WTC11 (cell line): ENCODE measurements around the gene TCN2. TPM values are rescaled to one million over a fixed set of nuclear protein-coding genes. Genes with fewer than 3 reads are reported as not detected.

ENCODE experiments used
- ATAC-seq: fragments of 200-7000 bp; cut with Tn5 transposase; 2 replicates; pipeline ENCODE4 v1.10.0; 2021; ENCODE audit warnings: mild to moderate bottlenecking, moderate library complexity
- CTCF ChIA-PET: fragments of 300-600 bp; sonication (Branson Sonifier 250); formaldehyde crosslinking; loops from one replicate; lab custom pipeline; 2021; ENCODE audit warnings: antibody characterized with exemption; lab: Charles Lee
- POLR2A ChIA-PET: fragments of 350-600 bp; sonication (Branson Sonifier 250); formaldehyde crosslinking; loops from one replicate; lab custom pipeline; 2021; ENCODE audit warnings: antibody characterized with exemption; lab: Charles Lee
- DNase-seq: peaks from one replicate; pipeline ENCODE4 v3.0.0; 2021; ENCODE audit warnings: low spot score
- H3K27ac Mint-ChIP-seq: 2 replicates; pipeline ENCODE4 v1.8.0; 2021; ENCODE audit warnings: mixed read lengths
- H3K27me3 Mint-ChIP-seq: 2 replicates; pipeline ENCODE4 v1.8.0; 2021; ENCODE audit warnings: low read depth, mild to moderate bottlenecking, moderate library complexity, mixed read lengths
- H3K36me3 Mint-ChIP-seq: 2 replicates; pipeline ENCODE4 v1.8.0; 2021; ENCODE audit warnings: mixed read lengths
- H3K4me1 Mint-ChIP-seq: 2 replicates; pipeline ENCODE4 v1.8.0; 2022; ENCODE audit warnings: mixed read lengths
- H3K4me3 Mint-ChIP-seq: 2 replicates; pipeline ENCODE4 v1.8.0; 2021; ENCODE audit warnings: mild to moderate bottlenecking, moderate library complexity, mixed read lengths
- H3K9me3 Mint-ChIP-seq: 2 replicates; pipeline ENCODE4 v1.8.0; 2021; ENCODE audit warnings: mixed read lengths
- AR ChIP-seq: fragments of 250-450 bp; sonication (Bioruptor Pico); IDR thresholded peaks from 2 replicates; pipeline ENCODE4 v1.9.0; 2021; ENCODE audit warnings: mild to moderate bottlenecking
- CBFB ChIP-seq: sonication (generic); formaldehyde crosslinking; IDR thresholded peaks from 2 replicates; pipeline ENCODE4 v1.8.1; 2022; ENCODE audit warnings: mild to moderate bottlenecking, low read depth, missing genetic modification reagents
- CDX4 ChIP-seq: fragments of 250-450 bp; sonication (Bioruptor Pico); IDR thresholded peaks from 2 replicates; pipeline ENCODE4 v1.9.0; 2021; ENCODE audit warnings: moderate library complexity, mild to moderate bottlenecking, inconsistent platforms, borderline replicate concordance
- E2F4 ChIP-seq: sonication (generic); formaldehyde crosslinking; IDR thresholded peaks from 2 replicates; pipeline ENCODE4 v1.8.1; 2022; ENCODE audit warnings: low read depth, mild to moderate bottlenecking, moderate library complexity, missing genetic modification reagents, borderline replicate concordance
- E2F5 ChIP-seq: sonication (generic); formaldehyde crosslinking; IDR thresholded peaks from 2 replicates; pipeline ENCODE4 v1.8.1; 2022; ENCODE audit warnings: mild to moderate bottlenecking, moderate library complexity, missing genetic modification reagents
- EMX1 ChIP-seq: fragments of 250-450 bp; sonication (Bioruptor Pico); IDR thresholded peaks from 2 replicates; pipeline ENCODE4 v1.8.0; 2021; ENCODE audit warnings: mild to moderate bottlenecking
- ESRRA ChIP-seq: sonication (generic); formaldehyde crosslinking; IDR thresholded peaks from 2 replicates; pipeline ENCODE4 v1.8.1; 2022; ENCODE audit warnings: mild to moderate bottlenecking, missing genetic modification reagents, borderline replicate concordance
- FOXJ3 ChIP-seq: sonication (generic); formaldehyde crosslinking; IDR thresholded peaks from 2 replicates; pipeline ENCODE4 v1.9.0; 2021; ENCODE audit warnings: missing genetic modification reagents, mild to moderate bottlenecking, borderline replicate concordance
- GABPB1 ChIP-seq: sonication (generic); formaldehyde crosslinking; IDR thresholded peaks from 2 replicates; pipeline ENCODE4 v1.8.1; 2023; ENCODE audit warnings: mild to moderate bottlenecking, missing genetic modification reagents
- GTF2I ChIP-seq: fragments of 250-450 bp; sonication (Bioruptor Pico); conservative IDR thresholded peaks from 2 replicates; pipeline ENCODE4 v1.4.0; 2021; ENCODE audit warnings: mild to moderate bottlenecking
- IRF1 ChIP-seq: sonication (generic); formaldehyde crosslinking; IDR thresholded peaks from 2 replicates; pipeline ENCODE4 v1.8.0; 2023; ENCODE audit warnings: missing genetic modification reagents
- JAZF1 ChIP-seq: fragments of 250-450 bp; sonication (Bioruptor Pico); IDR thresholded peaks from 2 replicates; pipeline ENCODE4 v1.9.0; 2021; ENCODE audit warnings: moderate library complexity, mild to moderate bottlenecking, inconsistent platforms
- PRRX2 ChIP-seq: fragments of 250-450 bp; sonication (Bioruptor Pico); IDR thresholded peaks from 2 replicates; pipeline ENCODE4 v1.8.0; 2021; ENCODE audit warnings: mild to moderate bottlenecking
- RELA ChIP-seq: sonication (generic); formaldehyde crosslinking; IDR thresholded peaks from 2 replicates; pipeline ENCODE4 v1.8.1; 2022; ENCODE audit warnings: missing genetic modification reagents, mild to moderate bottlenecking, borderline replicate concordance
- STAT6 ChIP-seq: sonication (generic); formaldehyde crosslinking; conservative IDR thresholded peaks from 2 replicates; pipeline ENCODE4 v1.8.1; 2023; ENCODE audit warnings: mild to moderate bottlenecking, low read depth, missing genetic modification reagents, moderate library complexity
- USF1 ChIP-seq: sonication (generic); formaldehyde crosslinking; IDR thresholded peaks from 2 replicates; pipeline ENCODE4 v1.8.0; 2022; ENCODE audit warnings: mild to moderate bottlenecking, missing genetic modification reagents
- ZBTB43 ChIP-seq: sonication (generic); formaldehyde crosslinking; IDR thresholded peaks from 2 replicates; pipeline ENCODE4 v1.8.1; 2023; ENCODE audit warnings: mild to moderate bottlenecking, missing genetic modification reagents
- ZNF263 ChIP-seq: sonication (generic); formaldehyde crosslinking; IDR thresholded peaks from 2 replicates; pipeline ENCODE4 v1.8.1; 2022; ENCODE audit warnings: low read depth, mild to moderate bottlenecking, moderate library complexity, missing genetic modification reagents
- ZNF416 ChIP-seq: fragments of 250-450 bp; sonication (Bioruptor Pico); IDR thresholded peaks from 2 replicates; pipeline ENCODE4 v1.9.0; 2021; ENCODE audit warnings: mild to moderate bottlenecking, inconsistent platforms
- ZNF671 ChIP-seq: fragments of 250-450 bp; sonication (Bioruptor Pico); IDR thresholded peaks from 2 replicates; pipeline ENCODE4 v1.8.0; 2021; ENCODE audit warnings: mild to moderate bottlenecking
- total RNA-seq: library from RNA; stranded (reverse); gene quantifications from 3 replicates; pipeline ENCODE4 v1.2.3, GENCODE V29; 2021

Gene TCN2
- total RNA-seq, 1 experiment from 2014 or later = 39.0 TPM

- TF ChIP-seq AR (CRISPR knock-in tag) = no peak
- TF ChIP-seq E2F5 (CRISPR knock-in tag) = no peak
- TF ChIP-seq CDX4 (CRISPR knock-in tag) = no peak
- TF ChIP-seq GABPB1 = no peak
These were observed 41.9 kb downstream of the TCN2 start (continued) for GRCh38 chr22:30648825-30649224.

GRCh38 chr22:30649430-30650007, 42.5 kb downstream of the TCN2 start:
- Mint-ChIP-seq H3K4me3 (no peak overlapping the region), H3K27me3 (peaks cover 4% of the 10 kb centered on the region), H3K36me3 (peaks cover 2% of the 10 kb centered on the region; the same call in 1 of the 2 replicates), H3K4me1 (peaks cover 11% of the 10 kb centered on the region), H3K27ac (no peak overlapping the region), H3K9me3 (no peaks in the 10 kb centered on the region)
- DNase-seq = no peak
- ChIA-PET CTCF (interaction anchor here (0.6 to 4.2 kb wide), 3 partner anchors 10 to 106 kb away, joined by 5 to 35 read pairs (median 5); partner anchors contain the start of gene SLC35E4), POLR2A (no interaction called here)
- ATAC-seq = peak; percentile 46; the same call in 1 of the 2 replicates
- TF ChIP-seq RELA (CRISPR knock-in tag) (no peak), JAZF1 (no peak), FOXJ3 (CRISPR knock-in tag) (no peak), CBFB (CRISPR knock-in tag) (no peak), EMX1 (CRISPR knock-in tag) (no peak), GABPB1 (no peak), ESRRA (CRISPR knock-in tag) (no peak), ZNF263 (CRISPR knock-in tag) (no peak)

- Mint-ChIP-seq H3K4me3 (no peak overlapping the region), H3K9me3 (0 out of 2 replicates have a peak, but pooled peaks cover 4% of the 10 kb centered on the region), H3K27ac (peak overlapping the region; percentile 70; the same call in 1 of the 2 replicates), H3K36me3 (peaks cover 5% of the 10 kb centered on the region; the same call in 1 of the 2 replicates), H3K27me3 (peaks cover 10% of the 10 kb centered on the region), H3K4me1 (peaks cover 18% of the 10 kb centered on the region)
- ChIA-PET CTCF (interaction anchor here (1.0 to 4.2 kb wide), 3 partner anchors 11 to 104 kb away, joined by 4 to 35 read pairs (median 5); partner anchors contain the start of gene SLC35E4), POLR2A (no interaction called here)
- no peak for DNase-seq
- ATAC-seq = no peak
- TF ChIP-seq ZNF416 (CRISPR knock-in tag) (no peak), STAT6 (no peak), JAZF1 (no peak), GTF2I (CRISPR knock-in tag) (no peak), E2F4 (CRISPR knock-in tag) (no peak), RELA (CRISPR knock-in tag) (no peak), USF1 (CRISPR knock-in tag) (no peak), ZNF671 (CRISPR knock-in tag) (no peak), ESRRA (CRISPR knock-in tag) (no peak), ZBTB43 (CRISPR knock-in tag) (no peak), IRF1 (CRISPR knock-in tag) (no peak), PRRX2 (CRISPR knock-in tag) (no peak)
These were observed 43.6 kb downstream of the TCN2 start for GRCh38 chr22:30650508-30651116.
